GM12878 (cell line): Measurements from ENCODE around the gene PRTN3. TPM values are rescaled to one million over a fixed set of nuclear protein-coding genes. Genes with fewer than 3 reads are reported as not detected.

Source experiments
- ATAC-seq: fragments of 200-7000 bp; cut with Tn5 transposase; 3 replicates; pipeline ENCODE4 v1.9.1; 2020; ENCODE audit warnings: mild to moderate bottlenecking, moderate library complexity
- BruUV-seq: library from RNA; stranded (reverse); fragments of 400-500 nt; replicated peaks from 2 replicates; lab custom pipeline; 2021; lab: Mats Ljungman, UMichigan
- CTCF ChIA-PET: fragments of 300-600 bp; sonication (Branson Sonifier 250); formaldehyde crosslinking; extraction: SDS; loops from one replicate; lab custom pipeline; 2021; ENCODE audit warnings: inconsistent platforms; lab: Yijun Ruan, JAX
- POLR2A ChIA-PET: fragments of 350-600 bp; formaldehyde crosslinking; extraction: SDS; loops from one replicate; lab custom pipeline; 2021; ENCODE audit warnings: inconsistent platforms; lab: Charles Lee
- RAD21 ChIA-PET: fragments of 300-600 bp; sonication (Branson Sonifier 250); formaldehyde crosslinking; loops from one replicate; lab custom pipeline; 2023; ENCODE audit warnings: antibody characterized with exemption; ENCODE audit not compliant: unreplicated experiment; lab: Charles Lee
- SMC1A ChIA-PET: fragments of 300-600 bp; sonication (Branson Sonifier 250); formaldehyde crosslinking; loops from one replicate; lab custom pipeline; 2023; ENCODE audit not compliant: unreplicated experiment, uncharacterized antibody; lab: Charles Lee
- DNase-seq: peaks from one replicate; pipeline ENCODE4 v3.0.0-alpha.2; 2011; ENCODE audit warnings: low read depth, low spot score
- FAIRE-seq: peaks from 3 replicates; lab custom pipeline; 2011; peaks lifted over from hg19 to GRCh38; lab: Jason Lieb, UNC
- H2AFZ ChIP-seq: 2 replicates; pipeline ENCODE4 v1.6.0; 2011; ENCODE audit warnings: low read depth, low read length, control low read depth; ENCODE audit not compliant: control insufficient read depth
- H3K27ac ChIP-seq: 2 replicates; pipeline ENCODE4 v1.5.1; 2011; ENCODE audit warnings: control low read depth; ENCODE audit not compliant: control insufficient read depth, insufficient read depth
- H3K27me3 ChIP-seq, 2 experiments: replicated peaks in 1 of 2; 2 replicates each; pipeline versions ENCODE4 v1.6.0 to v1.6.1; 2011; ENCODE audit warnings: low read length in 1 of 2; ENCODE audit not compliant: control insufficient read depth in 2 of 2, insufficient read depth in 2 of 2
- H3K36me3 ChIP-seq, 2 experiments: 2 replicates each; pipeline ENCODE4 v1.5.1; 2011; ENCODE audit warnings: low read length in 1 of 2; ENCODE audit not compliant: control insufficient read depth in 2 of 2, insufficient read depth in 2 of 2
- H3K4me1 ChIP-seq: 2 replicates; pipeline ENCODE4 v1.6.1; 2011; ENCODE audit warnings: mild to moderate bottlenecking, low read length, moderate library complexity, mixed read lengths; ENCODE audit not compliant: control insufficient read depth, insufficient read depth
- H3K4me2 ChIP-seq: 2 replicates; pipeline ENCODE4 v1.6.0; 2011; ENCODE audit warnings: control low read depth; ENCODE audit not compliant: control insufficient read depth, insufficient read depth
- H3K4me3 ChIP-seq: fragments of 200-600 bp; sonication (generic); 2 replicates; pipeline ENCODE4 v1.5.1; 2016
- H3K79me2 ChIP-seq: 2 replicates; pipeline ENCODE4 v1.6.0; 2011; ENCODE audit warnings: low read length; ENCODE audit not compliant: control insufficient read depth, insufficient read depth
- H3K9ac ChIP-seq: 2 replicates; pipeline ENCODE4 v1.8.0; 2011; ENCODE audit warnings: low read length, control low read depth, mixed read lengths; ENCODE audit not compliant: control insufficient read depth, insufficient read depth
- H3K9me3 ChIP-seq: replicated peaks from 3 replicates; pipeline ENCODE4 v1.5.1; 2011; ENCODE audit warnings: mild to moderate bottlenecking, low read length; ENCODE audit not compliant: control insufficient read depth, insufficient read depth
- H4K20me1 ChIP-seq: 2 replicates; pipeline ENCODE4 v1.6.0; 2011; ENCODE audit not compliant: control insufficient read depth, insufficient read depth
- EZH2 ChIP-seq: IDR thresholded peaks from 2 replicates; pipeline ENCODE4 v1.6.1; 2012; ENCODE audit warnings: low read depth, mild to moderate bottlenecking, control low read depth, inconsistent platforms, low read length, borderline replicate concordance; ENCODE audit not compliant: control insufficient read depth
- KAT2A ChIP-seq: conservative IDR thresholded peaks from 2 replicates; pipeline ENCODE4 v1.6.1; 2011; ENCODE audit warnings: low read depth, low read length; ENCODE audit not compliant: control insufficient read depth
- MYB ChIP-seq: fragments of 150-350 bp; IDR thresholded peaks from 2 replicates; pipeline ENCODE4 v1.6.1; 2014; ENCODE audit warnings: mild to moderate bottlenecking, low read depth, low read length, borderline replicate concordance
- NRF1 ChIP-seq: conservative IDR thresholded peaks from 2 replicates; pipeline ENCODE4 v1.6.1; 2011; ENCODE audit warnings: mild to moderate bottlenecking, low read depth, low read length, improper control_type of control experiment
- WGBS: methylation state at CpG from one replicate; pipeline ENCODE4 v1.1.6; 2016; ENCODE audit warnings: low lambda C conversion rate; ENCODE audit not compliant: insufficient replicate concordance, insufficient coverage; ENCODE audit errors: missing lambda C conversion rate; 5-methylcytosine and 5-hydroxymethylcytosine counted together
- in situ Hi-C: fragments of 300-500 bp; cut with MboI; formaldehyde crosslinking; loops from 9 replicates; pipeline ENCODE4 v1.14.3; 2018; ENCODE audit warnings: mixed read lengths
- intact Hi-C: fragments of 100-400 bp; cut with micrococcal nuclease; formaldehyde crosslinking; loops from one replicate; pipeline ENCODE4 v1.14.2; 2022; ENCODE audit not compliant: unreplicated experiment
- polyA plus RNA-seq, 11 experiments: library from polyadenylated mRNA; depleted of rRNA in 4 of 11; unstranded in 6 of 11; stranded (reverse) in 5 of 11; fragments of >200 nt; fragmentation: Nextera tagmentation in 4 of 11; fragmentation: Illumina TruSeq in 1 of 11; extraction: Ambion mirVana in 4 of 11; extraction: Trizol in 1 of 11; gene quantifications; 1 replicate in 1 of 11; 2 replicates in 10 of 11; pipeline versions ENCODE4 v1.2.1 to v1.2.3, GENCODE V29; 2011 to 2016; ENCODE audit warnings: inconsistent platforms in 2 of 11, missing spikeins in 2 of 11, low read depth in 1 of 11
- total RNA-seq, 4 experiments: library from RNA; depleted of rRNA in 3 of 4; stranded (reverse); fragments of >200 nt in 3 of 4; fragmentation: Illumina TruSeq in 1 of 4; extraction: Trizol in 1 of 4; gene quantifications; 2 replicates each; pipeline versions ENCODE4 v1.2.1 to v1.2.3, GENCODE V29; 2013 to 2021
- TF ChIP-seq, protein P1 (sequence below): fragments of 450-650 bp; conservative IDR thresholded peaks from 2 replicates; pipeline ENCODE4 v1.6.1; 2017; ENCODE audit warnings: mild to moderate bottlenecking, moderate library complexity
- TF ChIP-seq, protein P2 (sequence below): fragments of 450-650 bp; IDR thresholded peaks from 2 replicates; pipeline ENCODE4 v1.6.1; 2017; ENCODE audit warnings: borderline replicate concordance

PRTN3 gene
- total and polyA plus RNA-seq, 10 of the 15 experiments (the other 5 are each of a cell fraction or from before 2014, with no cell fraction given) = 0.08 TPM; not detected in 9

DNA sequence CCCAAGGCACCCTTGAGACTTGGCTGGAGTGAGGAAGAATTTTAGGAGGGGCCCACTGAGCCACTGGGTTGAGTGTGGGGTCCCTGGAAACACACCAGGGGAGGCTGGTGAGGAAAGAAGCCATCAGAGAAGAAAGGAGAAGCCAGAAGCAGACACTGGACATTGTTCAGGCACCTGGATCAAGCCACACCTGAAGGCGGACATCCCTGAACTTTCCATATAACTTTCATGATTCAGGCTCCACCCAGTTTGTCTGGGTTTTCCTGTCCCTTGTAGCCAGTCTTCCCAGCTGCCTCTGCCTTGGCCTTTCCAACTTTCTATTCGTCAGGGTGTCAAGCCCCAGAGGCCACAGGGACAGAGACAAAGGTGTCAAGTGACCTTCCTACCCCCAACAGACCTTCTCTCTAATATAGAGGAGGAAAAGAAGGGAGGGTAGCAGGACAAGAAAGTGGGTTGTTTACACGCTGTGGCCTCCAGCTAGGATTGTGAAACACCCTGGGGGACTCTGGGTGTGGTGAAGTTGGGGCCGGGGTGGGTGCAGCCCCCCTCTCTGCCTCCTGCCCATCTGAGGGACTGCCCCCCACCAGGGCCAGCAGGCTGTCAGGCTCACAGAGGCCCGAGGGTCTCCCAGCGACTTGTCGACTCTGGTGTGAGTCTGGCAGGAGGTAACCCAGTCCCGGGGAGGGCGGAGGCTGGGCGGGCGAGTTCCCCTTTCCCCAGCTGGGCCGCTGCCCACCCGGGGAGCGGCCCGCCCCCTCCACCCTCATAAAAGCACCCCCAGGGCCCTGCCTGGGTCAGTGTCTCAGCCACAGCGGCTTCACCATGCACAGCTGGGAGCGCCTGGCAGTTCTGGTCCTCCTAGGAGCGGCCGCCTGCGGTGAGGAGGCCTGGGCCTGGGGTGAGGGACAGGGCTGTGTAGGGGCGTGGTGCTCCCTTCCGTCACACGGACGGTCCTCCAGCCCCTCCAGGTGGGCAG is 18.4 kb downstream of the PRTN3 start, which contains the start of gene CFD:
Gene CFD, plus strand, starts transcription at position 797 of the 976 bp plus-strand sequence. Its CDS starts 26 bp downstream, at position 823.
- no peaks in the 10 kb centered on the region for H3K9me3 ChIP-seq
- no peak within 1 kb of the TSS for H3K4me2 ChIP-seq
- ATAC-seq = no peak
- no peak within 1 kb of the TSS for H3K9ac ChIP-seq
- intact Hi-C loops = no loop called here
- H2AFZ ChIP-seq = no peak within 1 kb of the TSS
- TF ChIP-seq EZH2 (no peak), KAT2A (no peak), NRF1 (no peak), MYB (no peak)
- TF ChIP-seq, protein P1, sequence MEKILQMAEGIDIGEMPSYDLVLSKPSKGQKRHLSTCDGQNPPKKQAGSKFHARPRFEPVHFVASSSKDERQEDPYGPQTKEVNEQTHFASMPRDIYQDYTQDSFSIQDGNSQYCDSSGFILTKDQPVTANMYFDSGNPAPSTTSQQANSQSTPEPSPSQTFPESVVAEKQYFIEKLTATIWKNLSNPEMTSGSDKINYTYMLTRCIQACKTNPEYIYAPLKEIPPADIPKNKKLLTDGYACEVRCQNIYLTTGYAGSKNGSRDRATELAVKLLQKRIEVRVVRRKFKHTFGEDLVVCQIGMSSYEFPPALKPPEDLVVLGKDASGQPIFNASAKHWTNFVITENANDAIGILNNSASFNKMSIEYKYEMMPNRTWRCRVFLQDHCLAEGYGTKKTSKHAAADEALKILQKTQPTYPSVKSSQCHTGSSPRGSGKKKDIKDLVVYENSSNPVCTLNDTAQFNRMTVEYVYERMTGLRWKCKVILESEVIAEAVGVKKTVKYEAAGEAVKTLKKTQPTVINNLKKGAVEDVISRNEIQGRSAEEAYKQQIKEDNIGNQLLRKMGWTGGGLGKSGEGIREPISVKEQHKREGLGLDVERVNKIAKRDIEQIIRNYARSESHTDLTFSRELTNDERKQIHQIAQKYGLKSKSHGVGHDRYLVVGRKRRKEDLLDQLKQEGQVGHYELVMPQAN = no peak
- TF ChIP-seq, protein P2, sequence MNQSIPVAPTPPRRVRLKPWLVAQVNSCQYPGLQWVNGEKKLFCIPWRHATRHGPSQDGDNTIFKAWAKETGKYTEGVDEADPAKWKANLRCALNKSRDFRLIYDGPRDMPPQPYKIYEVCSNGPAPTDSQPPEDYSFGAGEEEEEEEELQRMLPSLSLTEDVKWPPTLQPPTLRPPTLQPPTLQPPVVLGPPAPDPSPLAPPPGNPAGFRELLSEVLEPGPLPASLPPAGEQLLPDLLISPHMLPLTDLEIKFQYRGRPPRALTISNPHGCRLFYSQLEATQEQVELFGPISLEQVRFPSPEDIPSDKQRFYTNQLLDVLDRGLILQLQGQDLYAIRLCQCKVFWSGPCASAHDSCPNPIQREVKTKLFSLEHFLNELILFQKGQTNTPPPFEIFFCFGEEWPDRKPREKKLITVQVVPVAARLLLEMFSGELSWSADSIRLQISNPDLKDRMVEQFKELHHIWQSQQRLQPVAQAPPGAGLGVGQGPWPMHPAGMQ = no peak
- BruUV-seq = no TSS peak
- ChIA-PET CTCF (interaction anchor here (1.4 kb wide), 1 partner anchor 139 kb away, joined by 4 read pairs; no protein-coding TSS in a partner anchor), POLR2A (interaction anchor here (0.6 to 1.4 kb wide), 3 partner anchors 34 to 577 kb away, joined by 5 to 8 read pairs (median 5); partner anchors contain the start of gene MED16), SMC1A (no interaction called here), RAD21 (interaction anchor here (1.6 kb wide), 1 partner anchor 59 kb away, joined by 5 read pairs; no protein-coding TSS in a partner anchor)
- no peaks in the 10 kb centered on the region for H3K36me3 ChIP-seq
- no peaks in the 10 kb centered on the region; a peak in 1 of 4 replicates for H3K27me3 ChIP-seq
- no peaks in the 10 kb centered on the region for H3K79me2 ChIP-seq
- 37% methylated on average over 18 of the region's 24 CpGs for WGBS
- H4K20me1 ChIP-seq = no peaks in the 10 kb centered on the region
- H3K4me1 ChIP-seq = peaks cover 10% of the 10 kb centered on the region
- H3K27ac ChIP-seq = no peak within 1 kb of the TSS
- in situ Hi-C loops = loop anchor here (5.0 kb wide), 2 partner anchors 63 to 128 kb away; no protein-coding TSS in a partner anchor
- no peak for DNase-seq
- FAIRE-seq = no peak
- H3K4me3 ChIP-seq = no peak within 1 kb of the TSS
